Upper lobe of left lung (tissue), 4 donors: Measurements from ENCODE around the gene C1QTNF6.

ENCODE experiments used
- EP300 ChIP-seq, 4 donors: sonication (generic); formaldehyde crosslinking; IDR thresholded peaks; one replicate each; pipeline ENCODE4 v1.5.1; 2017; ENCODE audit warnings: antibody characterized with exemption in 4 of 4, control low read depth in 2 of 4
- POLR2A ChIP-seq, 4 donors: fragments of 450-650 bp; IDR thresholded peaks; one replicate each; pipeline ENCODE4 v1.5.1; 2016 to 2017; ENCODE audit warnings: antibody characterized with exemption in 4 of 4, mild to moderate bottlenecking in 2 of 4
- POLR2AphosphoS5 ChIP-seq, 2 donors: sonication (generic); formaldehyde crosslinking; IDR thresholded peaks; one replicate each; pipeline ENCODE4 v1.5.1; 2017; ENCODE audit warnings: antibody characterized with exemption in 2 of 2
- TF ChIP-seq, protein P1 (sequence below), 6 experiments: fragments of 450-650 bp in 4 of 6; fragments of 200-600 bp in 2 of 6; sonication (generic) in 2 of 6; IDR thresholded peaks; one replicate each; pipeline ENCODE4 v1.5.1; 2016 to 2019; ENCODE audit warnings: antibody characterized with exemption in 6 of 6

DNA sequence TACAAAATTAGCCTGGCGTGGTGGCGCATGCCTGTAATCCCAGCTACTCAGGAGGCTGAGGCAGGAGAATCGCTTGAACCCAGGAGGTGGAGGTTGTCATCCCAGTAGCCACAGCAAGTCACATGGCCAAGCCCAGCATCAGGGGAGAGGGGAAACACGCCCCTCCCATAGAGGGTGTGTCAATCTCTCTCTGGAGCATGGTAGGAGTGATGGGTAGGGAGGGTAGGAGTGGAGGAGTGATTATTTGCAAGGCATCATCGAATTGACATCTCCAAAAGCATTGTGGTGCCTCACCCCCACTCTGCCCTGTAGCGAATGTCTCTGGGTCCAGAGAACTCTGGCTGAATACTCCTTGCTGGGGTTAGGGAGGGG is 30.3 kb upstream of the C1QTNF6 start:
- TF ChIP-seq, protein P1, sequence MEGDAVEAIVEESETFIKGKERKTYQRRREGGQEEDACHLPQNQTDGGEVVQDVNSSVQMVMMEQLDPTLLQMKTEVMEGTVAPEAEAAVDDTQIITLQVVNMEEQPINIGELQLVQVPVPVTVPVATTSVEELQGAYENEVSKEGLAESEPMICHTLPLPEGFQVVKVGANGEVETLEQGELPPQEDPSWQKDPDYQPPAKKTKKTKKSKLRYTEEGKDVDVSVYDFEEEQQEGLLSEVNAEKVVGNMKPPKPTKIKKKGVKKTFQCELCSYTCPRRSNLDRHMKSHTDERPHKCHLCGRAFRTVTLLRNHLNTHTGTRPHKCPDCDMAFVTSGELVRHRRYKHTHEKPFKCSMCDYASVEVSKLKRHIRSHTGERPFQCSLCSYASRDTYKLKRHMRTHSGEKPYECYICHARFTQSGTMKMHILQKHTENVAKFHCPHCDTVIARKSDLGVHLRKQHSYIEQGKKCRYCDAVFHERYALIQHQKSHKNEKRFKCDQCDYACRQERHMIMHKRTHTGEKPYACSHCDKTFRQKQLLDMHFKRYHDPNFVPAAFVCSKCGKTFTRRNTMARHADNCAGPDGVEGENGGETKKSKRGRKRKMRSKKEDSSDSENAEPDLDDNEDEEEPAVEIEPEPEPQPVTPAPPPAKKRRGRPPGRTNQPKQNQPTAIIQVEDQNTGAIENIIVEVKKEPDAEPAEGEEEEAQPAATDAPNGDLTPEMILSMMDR (IDR thresholded peaks at IDR 0.05): no peak
- TF ChIP-seq POLR2A (IDR thresholded peaks at IDR 0.05): no peak
- no peak for TF ChIP-seq EP300 (IDR thresholded peaks at IDR 0.05)
- no peak for TF ChIP-seq POLR2AphosphoS5 (IDR thresholded peaks at IDR 0.05)
